DMS153 treated with DMSO at 0.1 percent for 48 hours (cell line): ENCODE results near the gene AURKAIP1.

Experiments
- DNase-seq: peaks from one replicate; lab custom pipeline; 2025; ENCODE audit not compliant: unreplicated experiment; lab: John Stamatoyannopoulos, UW

AURKAIP1 gene

GRCh38 chr1:1361982-1362423 lies 13.0 kb downstream of the AURKAIP1 start:
- no peak for DNase-seq

- no peak for DNase-seq
Observed at GRCh38 chr1:1361233-1361981, 13.6 kb downstream of the AURKAIP1 start.

- DNase-seq, result no peak
Observed at GRCh38 chr1:1360506-1361169, 14.4 kb downstream of the AURKAIP1 start.

- no peak for DNase-seq
Observed at GRCh38 chr1:1359664-1360468, 15.1 kb downstream of the AURKAIP1 start.

GRCh38 chr1:1359308-1359663 lies 15.7 kb downstream of the AURKAIP1 start:
- DNase-seq, result no peak

GRCh38 chr1:1358433-1359271 lies 16.4 kb downstream of the AURKAIP1 start, which contains the start of gene MXRA8:
TSS of gene MXRA8 (minus strand) at chr1:1358555. CDS start at chr1:1358504, 51 bp downstream.
- no peak for DNase-seq

- no peak for DNase-seq
Observed at GRCh38 chr1:1357871-1358432, 17.1 kb downstream of the AURKAIP1 start.

- no peak for DNase-seq
Observed at GRCh38 chr1:1356796-1357401, 18.1 kb downstream of the AURKAIP1 start.

GRCh38 chr1:1356166-1356795 lies 18.7 kb downstream of the AURKAIP1 start:
- DNase-seq, result no peak

GRCh38 chr1:1355416-1355815 lies 19.6 kb downstream of the AURKAIP1 start:
- no peak for DNase-seq

- DNase-seq, result no peak
Observed at GRCh38 chr1:1354271-1355247, 20.4 kb downstream of the AURKAIP1 start.

- peak; percentile 59 for DNase-seq
Observed at GRCh38 chr1:1353389-1354151, 21.4 kb downstream of the AURKAIP1 start.

GRCh38 chr1:1352786-1353388 lies 22.1 kb downstream of the AURKAIP1 start:
- no peak for DNase-seq

- DNase-seq, result no peak
Observed at GRCh38 chr1:1351511-1352427, 23.2 kb downstream of the AURKAIP1 start.

GRCh38 chr1:1349256-1350012 lies 25.6 kb downstream of the AURKAIP1 start, which contains the start of gene DVL1:
TSS of gene DVL1 (minus strand) at chr1:1349418. CDS start at chr1:1349065, 353 bp downstream.
- peak; percentile 61 for DNase-seq
